NCI-H2081 treated with DMSO at 0.1 percent for 48 hours (cell line): ENCODE measurements around the gene EVA1C.

Experiments
- DNase-seq: peaks from one replicate; lab custom pipeline; 2025; lab: John Stamatoyannopoulos, UW

The EVA1C gene

DNA sequence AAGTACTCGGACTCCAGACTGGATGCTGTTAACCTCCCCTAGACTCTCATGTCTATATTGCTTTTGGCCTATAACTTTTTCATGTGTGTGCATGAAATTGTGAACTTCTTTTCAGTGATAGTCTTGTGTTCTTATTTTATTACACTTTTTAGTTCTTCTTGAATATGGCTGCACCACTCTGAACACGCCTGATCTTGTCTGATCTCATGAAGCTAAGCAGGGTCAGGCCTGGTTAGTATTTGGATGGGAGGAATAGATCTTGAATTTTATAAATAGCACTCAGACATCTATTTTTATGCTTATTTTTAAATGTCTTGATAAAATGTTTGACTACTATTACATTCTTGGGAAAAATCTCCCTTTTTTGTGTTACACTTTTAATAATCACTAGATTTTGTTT is 150.4 kb downstream of the EVA1C start:
- DNase-seq, result no peak
